Hepatocyte (in vitro differentiated cells): ENCODE data around the gene CLEC4A. TPM values are rescaled to one million over a fixed set of nuclear protein-coding genes. Genes with fewer than 3 reads are reported as not detected.
"Not testable (repeated sequence)": the region's sequence is repeated elsewhere in the genome, so short reads cannot be mapped to it uniquely, and the experiment has no call there.

ENCODE experiments used
- DNase-seq: peaks from one replicate; pipeline ENCODE4 v3.0.0-alpha.2; 2016; ENCODE audit warnings: low spot score
- H2AFZ ChIP-seq: fragments of 200-600 bp; sonication (generic); 2 replicates; pipeline ENCODE4 v1.6.0; 2016; ENCODE audit warnings: antibody characterized with exemption, mild to moderate bottlenecking
- H3K27ac ChIP-seq: fragments of 200-600 bp; sonication (generic); 2 replicates; pipeline ENCODE4 v1.5.1; 2016; ENCODE audit warnings: mild to moderate bottlenecking
- H3K27me3 ChIP-seq: fragments of 200-600 bp; sonication (generic); 2 replicates; pipeline ENCODE4 v1.6.1; 2016
- H3K36me3 ChIP-seq: fragments of 200-600 bp; sonication (generic); replicated peaks from 2 replicates; pipeline ENCODE4 v1.5.1; 2016; ENCODE audit warnings: low read depth; ENCODE audit not compliant: insufficient read depth
- H3K4me1 ChIP-seq: fragments of 200-600 bp; sonication (generic); 2 replicates; pipeline ENCODE4 v1.5.1; 2016; ENCODE audit warnings: mild to moderate bottlenecking, moderate library complexity; ENCODE audit not compliant: insufficient read depth
- H3K4me2 ChIP-seq: fragments of 200-600 bp; sonication (generic); 2 replicates; pipeline ENCODE4 v1.6.0; 2016
- H3K4me3 ChIP-seq: fragments of 200-600 bp; sonication (generic); 2 replicates; pipeline ENCODE4 v1.5.1; 2016; ENCODE audit warnings: mild to moderate bottlenecking
- H3K79me2 ChIP-seq: fragments of 200-600 bp; sonication (generic); 2 replicates; pipeline ENCODE4 v1.6.0; 2017; ENCODE audit warnings: mild to moderate bottlenecking
- H3K9me2 ChIP-seq: fragments of 200-600 bp; sonication (generic); replicated peaks from 2 replicates; pipeline ENCODE4 v1.6.0; 2017; ENCODE audit warnings: mild to moderate bottlenecking; ENCODE audit not compliant: insufficient read depth
- H3K9me3 ChIP-seq: fragments of 200-600 bp; sonication (generic); 2 replicates; pipeline ENCODE4 v1.5.1; 2016; ENCODE audit warnings: low read depth, mild to moderate bottlenecking
- H4K20me1 ChIP-seq: fragments of 200-600 bp; sonication (generic); 2 replicates; pipeline ENCODE4 v1.6.0; 2016; ENCODE audit warnings: mild to moderate bottlenecking; ENCODE audit not compliant: insufficient read depth, poor library complexity, severe bottlenecking
- CTCF ChIP-seq: fragments of 200-600 bp; sonication (generic); IDR thresholded peaks from 2 replicates; pipeline ENCODE4 v1.5.1; 2016; ENCODE audit warnings: antibody characterized with exemption, mild to moderate bottlenecking; ENCODE audit not compliant: poor library complexity
- EZH2 ChIP-seq: fragments of 200-600 bp; sonication (generic); IDR thresholded peaks from 2 replicates; pipeline ENCODE4 v1.6.1; 2016; ENCODE audit warnings: antibody characterized with exemption, mild to moderate bottlenecking, borderline replicate concordance
- EZH2phosphoT487 ChIP-seq: fragments of 200-600 bp; sonication (generic); IDR thresholded peaks from one replicate; pipeline ENCODE4 v1.6.1; 2018; ENCODE audit warnings: antibody characterized with exemption, mild to moderate bottlenecking, low read depth, moderate library complexity; ENCODE audit not compliant: unreplicated experiment, severe bottlenecking
- WGBS: methylation state at CpG from one replicate; pipeline ENCODE4 v1.1.6; 2016; ENCODE audit warnings: low lambda C conversion rate; ENCODE audit errors: missing lambda C conversion rate; 5-methylcytosine and 5-hydroxymethylcytosine counted together
- polyA plus RNA-seq: library from polyadenylated mRNA; unstranded; fragments of >200 nt; fragmentation: Nextera tagmentation; extraction: Ambion mirVana; gene quantifications from 2 replicates; pipeline ENCODE4 v1.2.1, GENCODE V29; 2016
- total RNA-seq: library from RNA; depleted of rRNA; stranded (reverse); fragments of >200 nt; gene quantifications from 2 replicates; pipeline ENCODE4 v1.2.3, GENCODE V29; 2014

The CLEC4A gene
- total and polyA plus RNA-seq, 2 experiments from 2014 or later, result 0.58 TPM; not detected in 1

- peaks cover 13% of the 10 kb centered on the region for H3K4me1 ChIP-seq
- H3K4me2 ChIP-seq, result peak overlapping the region; percentile 85
- 11% methylated on average over 15 of the region's 15 CpGs for WGBS
- H2AFZ ChIP-seq, result peak overlapping the region; percentile 76
- no peaks in the 10 kb centered on the region for H3K9me2 ChIP-seq
- H3K27ac ChIP-seq, result peak overlapping the region; percentile 96
- H4K20me1 ChIP-seq, result peaks cover 3% of the 10 kb centered on the region
- no peaks in the 10 kb centered on the region for H3K36me3 ChIP-seq
- no peaks in the 10 kb centered on the region for H3K9me3 ChIP-seq
- TF ChIP-seq CTCF (no peak), EZH2 (no peak), EZH2phosphoT487 (no peak)
- no peaks in the 10 kb centered on the region for H3K27me3 ChIP-seq
- peak; percentile 16 for DNase-seq
- H3K79me2 ChIP-seq, result peaks cover 38% of the 10 kb centered on the region
- H3K4me3 ChIP-seq, result peak overlapping the region; percentile 40
These were observed 42.0 kb upstream of the CLEC4A start for GRCh38 chr12:8081251-8081920.

GRCh38 chr12:8082808-8083100, 40.7 kb upstream of the CLEC4A start:
- no peak for TF ChIP-seq EZH2phosphoT487
- TF ChIP-seq EZH2, result no peak
- TF ChIP-seq CTCF, result no peak
- no peaks in the 10 kb centered on the region for H3K27me3 ChIP-seq
- H3K27ac ChIP-seq, result peak overlapping the region; percentile 96
- no peak for DNase-seq
- H3K79me2 ChIP-seq, result peaks cover 51% of the 10 kb centered on the region
- 42% methylated on average over 4 of the region's 4 CpGs for whole genome bisulfite sequencing
- peak overlapping the region; percentile 78 for H3K4me2 ChIP-seq
- peaks cover 7% of the 10 kb centered on the region for H4K20me1 ChIP-seq
- peaks cover 13% of the 10 kb centered on the region for H3K4me1 ChIP-seq
- no peaks in the 10 kb centered on the region for H3K9me3 ChIP-seq
- peak overlapping the region; percentile 84 for H2AFZ ChIP-seq
- H3K36me3 ChIP-seq, result no peaks in the 10 kb centered on the region
- H3K9me2 ChIP-seq, result no peaks in the 10 kb centered on the region
- peak overlapping the region; percentile 66 for H3K4me3 ChIP-seq

GRCh38 chr12:8084351-8084750, 39.1 kb upstream of the CLEC4A start:
- H4K20me1 ChIP-seq, result peaks cover 16% of the 10 kb centered on the region
- H3K9me3 ChIP-seq, H3K4me3 ChIP-seq, DNase-seq, H3K36me3 ChIP-seq, H2AFZ ChIP-seq, H3K9me2 ChIP-seq, H3K27me3 ChIP-seq, H3K27ac ChIP-seq: not testable (repeated sequence)
- H3K4me2 ChIP-seq, result peak overlapping the region; percentile 78
- WGBS, result 83% methylated on average over 3 of the region's 3 CpGs
- peaks cover 13% of the 10 kb centered on the region for H3K4me1 ChIP-seq
- H3K79me2 ChIP-seq, result peaks cover 66% of the 10 kb centered on the region

GRCh38 chr12:8087666-8088065, 35.8 kb upstream of the CLEC4A start:
- peaks cover 13% of the 10 kb centered on the region for H3K4me1 ChIP-seq
- H3K4me3 ChIP-seq, result no peak overlapping the region
- H3K4me2 ChIP-seq, result no peak overlapping the region
- 95% methylated on average over 2 of the region's 2 CpGs for WGBS
- no peak overlapping the region for H3K27ac ChIP-seq
- peaks cover under 1% of the 10 kb centered on the region for H3K36me3 ChIP-seq
- TF ChIP-seq CTCF (no peak), EZH2 (no peak), EZH2phosphoT487 (no peak)
- H3K27me3 ChIP-seq, result no peaks in the 10 kb centered on the region
- H2AFZ ChIP-seq, result no peak overlapping the region
- peaks cover 16% of the 10 kb centered on the region for H4K20me1 ChIP-seq
- no peaks in the 10 kb centered on the region for H3K9me2 ChIP-seq
- no peak for DNase-seq
- H3K79me2 ChIP-seq, result peaks cover 71% of the 10 kb centered on the region
- no peaks in the 10 kb centered on the region for H3K9me3 ChIP-seq
